SH-SY5Y (cell line): ENCODE results near the gene SERPINB4.

ENCODE experiments used
- GATA2 ChIP-seq: IDR thresholded peaks from 2 replicates; pipeline ENCODE4 v1.6.1; 2011; ENCODE audit warnings: mild to moderate bottlenecking, low read depth, low read length
- GATA3 ChIP-seq: IDR thresholded peaks from 2 replicates; pipeline ENCODE4 v1.6.1; 2011; ENCODE audit warnings: low read depth, mild to moderate bottlenecking, low read length, moderate library complexity

DNA sequence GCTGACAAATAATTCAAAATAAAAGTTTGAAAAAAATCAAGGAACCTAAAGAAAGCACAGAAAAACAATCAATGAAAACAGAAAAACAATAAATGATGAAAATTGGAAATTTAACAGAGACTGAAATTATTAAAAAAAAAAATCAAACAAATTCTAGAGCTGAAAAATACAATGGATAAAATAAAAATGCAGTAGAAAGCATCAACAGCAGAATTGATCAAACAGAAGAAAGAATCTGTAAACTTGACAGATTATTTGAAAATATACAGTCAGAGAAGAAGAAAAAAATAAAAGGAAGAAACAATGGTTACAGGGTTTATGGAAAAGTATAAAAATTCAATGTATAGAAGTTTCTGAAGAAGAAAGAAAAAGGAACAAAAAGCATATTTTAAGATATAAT lies 16.2 kb downstream of the SERPINB4 start:
- TF ChIP-seq GATA2: no peak
- TF ChIP-seq GATA3: no peak
